H9 (cell line): Measurements from ENCODE around the gene CD58. TPM values are rescaled to one million over a fixed set of nuclear protein-coding genes. Genes with fewer than 3 reads are reported as not detected.

Experiments used
- DNase-seq: peaks from one replicate; pipeline ENCODE4 v3.0.0-alpha.2; 2017
- H2AFZ ChIP-seq: one replicate; pipeline ENCODE4 v1.6.1; 2013; ENCODE audit warnings: mild to moderate bottlenecking, low read length, control low read depth, moderate library complexity
- H2AK5ac ChIP-seq: 2 replicates; pipeline ENCODE4 v1.6.1; 2013; ENCODE audit warnings: low read length, control low read depth, mixed read lengths; ENCODE audit not compliant: insufficient read length
- H2BK120ac ChIP-seq: one replicate; pipeline ENCODE4 v1.6.1; 2013; ENCODE audit warnings: low read depth, mild to moderate bottlenecking, low read length, control low read depth, inconsistent platforms; ENCODE audit not compliant: poor library complexity, severe bottlenecking
- H2BK12ac ChIP-seq: 2 replicates; pipeline ENCODE4 v1.6.1; 2013; ENCODE audit warnings: low read length, control low read depth, mixed read lengths, low read depth; ENCODE audit not compliant: insufficient read length
- H2BK15ac ChIP-seq: 2 replicates; pipeline ENCODE4 v1.6.1; 2013; ENCODE audit warnings: low read depth, low read length, control low read depth
- H2BK20ac ChIP-seq: one replicate; pipeline ENCODE4 v1.6.1; 2013; ENCODE audit warnings: low read depth, mild to moderate bottlenecking, low read length, control low read depth, inconsistent platforms; ENCODE audit not compliant: poor library complexity, severe bottlenecking
- H2BK5ac ChIP-seq: 2 replicates; pipeline ENCODE4 v1.6.1; 2013; ENCODE audit warnings: low read length, control low read depth, mixed read lengths; ENCODE audit not compliant: insufficient read length
- H3K14ac ChIP-seq: 2 replicates; pipeline ENCODE4 v1.6.1; 2013; ENCODE audit warnings: low read length, control low read depth; ENCODE audit not compliant: insufficient read depth
- H3K18ac ChIP-seq: 2 replicates; pipeline ENCODE4 v1.6.1; 2013; ENCODE audit warnings: low read depth, mild to moderate bottlenecking, mixed read lengths, low read length, control low read depth; ENCODE audit not compliant: insufficient read length
- H3K23ac ChIP-seq: 2 replicates; pipeline ENCODE4 v1.6.1; 2013; ENCODE audit warnings: low read length, control low read depth, mixed read lengths, low read depth; ENCODE audit not compliant: insufficient read length
- H3K23me2 ChIP-seq: 2 replicates; pipeline ENCODE4 v1.6.1; 2013; ENCODE audit warnings: low read depth, mild to moderate bottlenecking, mixed read lengths, low read length, control low read depth; ENCODE audit not compliant: insufficient read length, poor library complexity, severe bottlenecking
- H3K27ac ChIP-seq: 2 replicates; pipeline ENCODE4 v1.5.1; 2013; ENCODE audit warnings: low read length, control low read depth, mixed read lengths, low read depth; ENCODE audit not compliant: insufficient read length
- H3K27me3 ChIP-seq: 2 replicates; pipeline ENCODE4 v1.6.1; 2013; ENCODE audit warnings: low read length, control low read depth, inconsistent platforms; ENCODE audit not compliant: insufficient read depth
- H3K4ac ChIP-seq: 2 replicates; pipeline ENCODE4 v1.6.1; 2013; ENCODE audit warnings: low read depth, mild to moderate bottlenecking, control low read depth, inconsistent platforms, low read length, moderate library complexity
- H3K4me1 ChIP-seq: 2 replicates; pipeline ENCODE4 v1.6.1; 2013; ENCODE audit warnings: low read length, control low read depth, inconsistent platforms; ENCODE audit not compliant: insufficient read depth
- H3K4me2 ChIP-seq: 2 replicates; pipeline ENCODE4 v1.6.1; 2013; ENCODE audit warnings: low read length, control low read depth, mixed read lengths; ENCODE audit not compliant: insufficient read length, insufficient read depth
- H3K56ac ChIP-seq: 2 replicates; pipeline ENCODE4 v1.6.1; 2013; ENCODE audit warnings: low read depth, mild to moderate bottlenecking, mixed read lengths, low read length, control low read depth; ENCODE audit not compliant: insufficient read length
- H3K79me1 ChIP-seq: 2 replicates; pipeline ENCODE4 v1.6.1; 2013; ENCODE audit warnings: low read depth, mild to moderate bottlenecking, moderate library complexity, low read length, control low read depth, inconsistent platforms; ENCODE audit not compliant: insufficient read depth, poor library complexity, severe bottlenecking
- H3K79me2 ChIP-seq: 2 replicates; pipeline ENCODE4 v1.6.1; 2013; ENCODE audit warnings: low read length, control low read depth, inconsistent platforms; ENCODE audit not compliant: insufficient read depth
- H3K9ac ChIP-seq: 2 replicates; pipeline ENCODE4 v1.6.1; 2013; ENCODE audit warnings: low read length, control low read depth, mixed read lengths; ENCODE audit not compliant: insufficient read length; ENCODE audit errors: extremely low read depth
- H3K9me3 ChIP-seq: one replicate; pipeline ENCODE4 v1.6.1; 2013; ENCODE audit warnings: low read depth, low read length, inconsistent platforms; ENCODE audit not compliant: control insufficient read depth
- H3T11ph ChIP-seq: one replicate; pipeline ENCODE4 v1.6.1; 2013; ENCODE audit warnings: mild to moderate bottlenecking, low read length, control low read depth, inconsistent platforms
- H4K20me1 ChIP-seq: one replicate; pipeline ENCODE4 v1.6.1; 2013; ENCODE audit not compliant: control insufficient read depth, insufficient read length, insufficient read depth
- H4K5ac ChIP-seq: 2 replicates; pipeline ENCODE4 v1.6.1; 2013; ENCODE audit warnings: low read depth, mild to moderate bottlenecking, mixed read lengths, low read length, control low read depth; ENCODE audit not compliant: insufficient read length
- H4K8ac ChIP-seq: replicated peaks from 2 replicates; pipeline ENCODE4 v1.6.1; 2013; ENCODE audit warnings: low read length, control low read depth, mixed read lengths, low read depth; ENCODE audit not compliant: insufficient read length
- H4K91ac ChIP-seq: 2 replicates; pipeline ENCODE4 v1.6.1; 2013; ENCODE audit warnings: low read depth, mild to moderate bottlenecking, moderate library complexity, mixed read lengths, low read length, control low read depth; ENCODE audit not compliant: insufficient read length
- H3K27ac Mint-ChIP-seq, 3 experiments: 2 replicates in 2 of 3; 3 replicates in 1 of 3; pipeline ENCODE4 v1.8.0; 2020 to 2021; ENCODE audit warnings: mixed read lengths in 3 of 3, mild to moderate bottlenecking in 1 of 3, moderate library complexity in 1 of 3
- H3K27me3 Mint-ChIP-seq: 2 replicates; pipeline ENCODE4 v1.8.0; 2021; ENCODE audit warnings: low read depth, mild to moderate bottlenecking, moderate library complexity, mixed read lengths
- H3K36me3 Mint-ChIP-seq, 3 experiments: 2 replicates in 2 of 3; 3 replicates in 1 of 3; pipeline ENCODE4 v1.8.0; 2020 to 2021; ENCODE audit warnings: low read depth in 3 of 3, mixed read lengths in 3 of 3; ENCODE audit not compliant: insufficient read depth in 1 of 3
- H3K4me1 Mint-ChIP-seq, 2 experiments: 2 replicates each; pipeline ENCODE4 v1.8.0; 2020; ENCODE audit warnings: mixed read lengths in 2 of 2
- H3K4me3 Mint-ChIP-seq, 2 experiments: 2 replicates in 1 of 2; 3 replicates in 1 of 2; pipeline ENCODE4 v1.8.0; 2020 to 2021; ENCODE audit warnings: mild to moderate bottlenecking in 2 of 2, mixed read lengths in 2 of 2, moderate library complexity in 1 of 2
- H3K9me3 Mint-ChIP-seq, 2 experiments: 2 replicates in 1 of 2; 3 replicates in 1 of 2; pipeline ENCODE4 v1.8.0; 2020; ENCODE audit warnings: mild to moderate bottlenecking in 2 of 2, mixed read lengths in 2 of 2, moderate library complexity in 1 of 2
- CTCF ChIP-seq: fragments of 200-600 bp; sonication (generic); conservative IDR thresholded peaks from 3 replicates; pipeline ENCODE4 v1.8.0; 2021; ENCODE audit warnings: antibody characterized with exemption, mild to moderate bottlenecking
- total RNA-seq: library from RNA; stranded (reverse); gene quantifications from 2 replicates; pipeline ENCODE4 v1.2.1, GENCODE V29; 2021

Gene CD58
- total RNA-seq, 1 experiment from 2014 or later, result 4.3 TPM

GRCh38 chr1:116487031-116487430, 83.8 kb downstream of the CD58 start:
- no peak overlapping the region for H3K4me3 Mint-ChIP-seq
- no peak overlapping the region for H3K27ac Mint-ChIP-seq
- Histone ChIP-seq H2BK120ac (no peak overlapping the region), H2AFZ (no peak overlapping the region), H3T11ph (no peak overlapping the region), H2AK5ac (no peak overlapping the region), H3K23me2 (no peaks in the 10 kb centered on the region), H3K23ac (no peak overlapping the region), H3K27me3 (no peaks in the 10 kb centered on the region), H4K8ac (no peak overlapping the region), H3K18ac (no peak overlapping the region), H4K5ac (no peak overlapping the region), H2BK15ac (no peak overlapping the region), H3K4ac (no peak overlapping the region), H2BK20ac (no peak overlapping the region), H3K4me1 (no peaks in the 10 kb centered on the region), H2BK5ac (no peak overlapping the region), H2BK12ac (no peak overlapping the region), H3K9ac (no peak overlapping the region), H3K9me3 (no peaks in the 10 kb centered on the region), H3K4me2 (no peak overlapping the region), H4K91ac (no peak overlapping the region), H4K20me1 (no peaks in the 10 kb centered on the region), H3K79me2 (no peaks in the 10 kb centered on the region), H3K79me1 (no peaks in the 10 kb centered on the region), H3K56ac (no peak overlapping the region), H3K27ac (no peak overlapping the region), H3K14ac (no peak overlapping the region)
- peaks cover 12 to 13% of the 10 kb centered on the region in 2 experiments for H3K4me1 Mint-ChIP-seq
- no peak for DNase-seq
- H3K9me3 Mint-ChIP-seq, result no peaks in the 10 kb centered on the region
- no peaks in the 10 kb centered on the region for H3K36me3 Mint-ChIP-seq
- H3K27me3 Mint-ChIP-seq, result peaks cover 2% of the 10 kb centered on the region; the same call in 1 of the 2 replicates
- TF ChIP-seq CTCF, result no peak
